NCI-H69 (cell line): ENCODE results near the gene TNXB.
A peak's percentile ranks its signal among the peaks of the same experiment; 100 is the strongest.
"Not testable (repeated sequence)": the region's sequence is repeated elsewhere in the genome, so short reads cannot be mapped to it uniquely, and the experiment has no call there.

ENCODE experiments used
- DNase-seq: peaks from one replicate; lab custom pipeline; 2025; lab: John Stamatoyannopoulos, UW

Gene TNXB

GRCh38 chr6:32086661-32087573 is 22.2 kb downstream of the TNXB start:
- no peak for DNase-seq

GRCh38 chr6:32085759-32086459 is 23.2 kb downstream of the TNXB start:
- DNase-seq, result no peak

- DNase-seq, result no peak
Measured at GRCh38 chr6:32084780-32085179, 24.4 kb downstream of the TNXB start.

- DNase-seq, result no peak
Measured at GRCh38 chr6:32083812-32084768, 25.0 kb downstream of the TNXB start.

GRCh38 chr6:32082935-32083334 is 26.2 kb downstream of the TNXB start:
- no peak for DNase-seq

GRCh38 chr6:32082478-32082877 is 26.7 kb downstream of the TNXB start:
- DNase-seq, result no peak

- DNase-seq, result no peak
Measured at GRCh38 chr6:32081168-32081990, 27.8 kb downstream of the TNXB start.

- DNase-seq, result no peak
Measured at GRCh38 chr6:32079566-32080290, 29.4 kb downstream of the TNXB start.

GRCh38 chr6:32076321-32076809 is 32.8 kb downstream of the TNXB start:
- peak; percentile 9 for DNase-seq

GRCh38 chr6:32075781-32076180 is 33.4 kb downstream of the TNXB start:
- DNase-seq, result no peak

- DNase-seq, result no peak
Measured at GRCh38 chr6:32074996-32075532, 34.1 kb downstream of the TNXB start.

- DNase-seq, result no peak
Measured at GRCh38 chr6:32073613-32074012, 35.5 kb downstream of the TNXB start.

GRCh38 chr6:32073101-32073500 is 36.0 kb downstream of the TNXB start:
- peak; percentile 76 for DNase-seq

- no peak for DNase-seq
Measured at GRCh38 chr6:32070814-32071543, 38.2 kb downstream of the TNXB start.

GRCh38 chr6:32069878-32070515 is 39.1 kb downstream of the TNXB start:
- no peak for DNase-seq

- no peak for DNase-seq
Measured at GRCh38 chr6:32069460-32069859, 39.7 kb downstream of the TNXB start.

GRCh38 chr6:32068867-32069266 is 40.3 kb downstream of the TNXB start:
- no peak for DNase-seq

- not testable (repeated sequence) for DNase-seq
Measured at GRCh38 chr6:32068315-32068714, 40.8 kb downstream of the TNXB start.

- DNase-seq, result not testable (repeated sequence)
Measured at GRCh38 chr6:32067521-32067920, 41.6 kb downstream of the TNXB start.
